Measurements from ENCODE around the gene ADRA2C.

DNA sequence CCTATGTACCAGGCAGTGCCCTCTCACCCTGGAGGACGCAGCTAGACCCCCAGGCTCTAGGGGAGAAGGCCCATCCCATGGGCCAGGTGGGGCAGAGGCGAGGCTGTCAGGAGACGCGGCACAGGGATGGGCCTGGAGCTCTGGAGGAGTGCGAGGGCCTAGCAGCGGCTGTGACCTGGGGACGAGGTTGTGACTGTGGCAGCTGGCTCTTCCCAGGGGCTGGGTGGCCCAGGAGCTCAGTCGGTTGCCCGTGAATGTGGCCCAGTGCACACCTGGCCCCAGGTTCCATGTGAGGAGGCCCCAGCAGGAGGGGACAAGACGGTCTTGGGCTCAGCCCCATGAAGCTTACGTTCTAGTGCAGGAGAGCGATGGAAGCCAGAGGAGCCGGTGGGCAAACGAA is 31.0 kb upstream of the ADRA2C start:
- no peak for TF ChIP-seq YY1 (IDR thresholded peaks at IDR 0.05; ENCODE audit: insufficient read depth, insufficient read length)
- TF ChIP-seq ZNF274 (IDR thresholded peaks at IDR 0.05; ENCODE audit: low read depth, low read length): no peak
